Duodenal mucosa (tissue), 2 donors: Measurements from ENCODE around the gene PCCA.

Experiments
- H3K27ac ChIP-seq: one replicate; pipeline ENCODE4 v1.7.0; 2013; ENCODE audit warnings: low read depth, low read length
- H3K27me3 ChIP-seq, 2 donors: one replicate each; pipeline ENCODE4 v1.7.0; 2013; ENCODE audit warnings: low read length in 2 of 2, control low read depth in 1 of 2; ENCODE audit not compliant: insufficient read depth in 2 of 2, control insufficient read depth in 1 of 2
- H3K36me3 ChIP-seq, 2 donors: one replicate each; pipeline ENCODE4 v1.7.0; 2013; ENCODE audit warnings: low read length in 2 of 2, control low read depth in 1 of 2; ENCODE audit not compliant: insufficient read depth in 2 of 2, control insufficient read depth in 1 of 2
- H3K4me1 ChIP-seq, 2 donors: one replicate each; pipeline ENCODE4 v1.7.0; 2013; ENCODE audit warnings: low read length in 2 of 2, control low read depth in 1 of 2; ENCODE audit not compliant: insufficient read depth in 2 of 2, control insufficient read depth in 1 of 2
- H3K4me3 ChIP-seq, 2 donors: one replicate each; pipeline ENCODE4 v1.7.0; 2013; ENCODE audit warnings: low read length in 2 of 2, low read depth in 1 of 2
- H3K9ac ChIP-seq, 2 donors: one replicate each; pipeline ENCODE4 v1.7.0; 2013; ENCODE audit warnings: low read length in 2 of 2, low read depth in 1 of 2
- H3K9me3 ChIP-seq, 2 donors: one replicate each; pipeline ENCODE4 v1.7.0; 2013; ENCODE audit warnings: low read length in 2 of 2, control low read depth in 1 of 2; ENCODE audit not compliant: control insufficient read depth in 1 of 2

The PCCA gene

GRCh38 chr13:100229603-100230002 lies 140.7 kb downstream of the PCCA start:
- no peak overlapping the region for H3K4me3 ChIP-seq
- no peak overlapping the region for H3K9ac ChIP-seq
- no peaks in the 10 kb centered on the region for H3K9me3 ChIP-seq
- H3K4me1 ChIP-seq = peaks cover 7 to 10% of the 10 kb centered on the region in 2 donors
- no peaks in the 10 kb centered on the region for H3K36me3 ChIP-seq
- no peaks in the 10 kb centered on the region for H3K27me3 ChIP-seq
- no peak overlapping the region for H3K27ac ChIP-seq

- no peaks in the 10 kb centered on the region for H3K9me3 ChIP-seq
- H3K36me3 ChIP-seq = no peaks in the 10 kb centered on the region
- H3K27me3 ChIP-seq = no peaks in the 10 kb centered on the region
- H3K4me3 ChIP-seq = no peak overlapping the region
- no peak overlapping the region for H3K27ac ChIP-seq
- no peak overlapping the region for H3K9ac ChIP-seq
- H3K4me1 ChIP-seq = peaks cover 10 to 11% of the 10 kb centered on the region in 2 donors
Measured at GRCh38 chr13:100230769-100231149, 141.9 kb downstream of the PCCA start.

- Histone ChIP-seq H3K4me3 (no peak overlapping the region), H3K9ac (no peak overlapping the region), H3K27ac (no peak overlapping the region), H3K27me3 (no peaks in the 10 kb centered on the region), H3K9me3 (no peaks in the 10 kb centered on the region), H3K4me1 (peaks cover 10 to 11% of the 10 kb centered on the region in 2 donors), H3K36me3 (no peaks in the 10 kb centered on the region)
Measured at GRCh38 chr13:100231176-100231575, 142.3 kb downstream of the PCCA start.

- Histone ChIP-seq H3K9me3 (no peaks in the 10 kb centered on the region), H3K27me3 (no peaks in the 10 kb centered on the region), H3K27ac (no peak overlapping the region), H3K9ac (no peak overlapping the region), H3K4me1 (peaks cover 10 to 11% of the 10 kb centered on the region in 2 donors), H3K36me3 (no peaks in the 10 kb centered on the region), H3K4me3 (no peak overlapping the region)
Measured at GRCh38 chr13:100234006-100234405, 145.1 kb downstream of the PCCA start.

GRCh38 chr13:100234524-100235136 lies 145.7 kb downstream of the PCCA start:
- Histone ChIP-seq H3K27ac (no peak overlapping the region), H3K9me3 (no peaks in the 10 kb centered on the region), H3K36me3 (no peaks in the 10 kb centered on the region), H3K4me1 (peaks cover 10 to 11% of the 10 kb centered on the region in 2 donors), H3K9ac (no peak overlapping the region), H3K27me3 (no peaks in the 10 kb centered on the region), H3K4me3 (no peak overlapping the region)

GRCh38 chr13:100235311-100235901 lies 146.5 kb downstream of the PCCA start:
- no peak overlapping the region for H3K27ac ChIP-seq
- H3K4me3 ChIP-seq = no peak overlapping the region
- H3K4me1 ChIP-seq = peaks cover 3 to 7% of the 10 kb centered on the region in 2 donors

GRCh38 chr13:100240109-100240779 lies 151.4 kb downstream of the PCCA start:
- peaks cover 0 to 3% of the 10 kb centered on the region in 2 donors for H3K4me1 ChIP-seq
- H3K9me3 ChIP-seq = no peaks in the 10 kb centered on the region
- no peak overlapping the region for H3K9ac ChIP-seq
- no peaks in the 10 kb centered on the region for H3K36me3 ChIP-seq
- no peak overlapping the region for H3K27ac ChIP-seq
- H3K27me3 ChIP-seq = no peaks in the 10 kb centered on the region
- no peak overlapping the region for H3K4me3 ChIP-seq

More at GRCh38 chr13:100235311-100235901, 146.5 kb downstream of the PCCA start:
- H3K27me3 ChIP-seq = no peaks in the 10 kb centered on the region
- no peak overlapping the region for H3K9ac ChIP-seq
- H3K9me3 ChIP-seq = no peaks in the 10 kb centered on the region
- H3K36me3 ChIP-seq = no peaks in the 10 kb centered on the region

- Histone ChIP-seq H3K9me3 (peaks cover 0 to 2% of the 10 kb centered on the region in 2 donors), H3K4me1 (no peaks in the 10 kb centered on the region), H3K4me3 (no peak overlapping the region), H3K27me3 (no peaks in the 10 kb centered on the region), H3K36me3 (no peaks in the 10 kb centered on the region), H3K9ac (no peak overlapping the region), H3K27ac (no peak overlapping the region)
Measured at GRCh38 chr13:100244431-100244830, 155.5 kb downstream of the PCCA start.

GRCh38 chr13:100245104-100245503 lies 156.2 kb downstream of the PCCA start:
- peaks cover 0 to 2% of the 10 kb centered on the region in 2 donors for H3K9me3 ChIP-seq

GRCh38 chr13:100247937-100248336 lies 159.0 kb downstream of the PCCA start:
- H3K4me1 ChIP-seq = no peaks in the 10 kb centered on the region
- H3K9ac ChIP-seq = no peak overlapping the region
- no peaks in the 10 kb centered on the region for H3K27me3 ChIP-seq
- H3K9me3 ChIP-seq = peaks cover 0 to 2% of the 10 kb centered on the region in 2 donors
- H3K36me3 ChIP-seq = no peaks in the 10 kb centered on the region
- no peak overlapping the region for H3K4me3 ChIP-seq
- H3K27ac ChIP-seq = no peak overlapping the region

More at GRCh38 chr13:100245104-100245503, 156.2 kb downstream of the PCCA start:
- H3K27ac ChIP-seq = no peak overlapping the region
- no peaks in the 10 kb centered on the region for H3K27me3 ChIP-seq
- no peaks in the 10 kb centered on the region for H3K36me3 ChIP-seq
- H3K4me3 ChIP-seq = no peak overlapping the region
- H3K9ac ChIP-seq = no peak overlapping the region
- no peaks in the 10 kb centered on the region for H3K4me1 ChIP-seq
